Peyer's patch (tissue), 4 donors: ENCODE measurements around the gene LRPPRC. TPM values are rescaled to one million over a fixed set of nuclear protein-coding genes. Genes with fewer than 3 reads are reported as not detected.

Experiments
- DNase-seq, 3 donors: peaks; one replicate each; pipeline ENCODE4 v3.0.0-alpha.2; 2017 to 2019
- H3K27ac ChIP-seq, 4 donors: fragments of 200-600 bp; sonication (generic); one replicate each; pipeline ENCODE4 v1.5.1; 2016 to 2019
- H3K27me3 ChIP-seq, 2 donors: fragments of 200-600 bp; sonication (generic); one replicate each; pipeline ENCODE4 v1.5.1; 2019
- H3K36me3 ChIP-seq, 3 donors: fragments of 200-600 bp; sonication (generic); one replicate each; pipeline ENCODE4 v1.5.1; 2016 to 2019
- H3K4me1 ChIP-seq, 4 donors: fragments of 200-600 bp; sonication (generic); one replicate each; pipeline ENCODE4 v1.5.1; 2016 to 2019
- H3K4me3 ChIP-seq, 4 donors: fragments of 200-600 bp; sonication (generic); 1 replicate in 3 of 4; 2 replicates in 1 of 4; pipeline ENCODE4 v1.5.1; 2016 to 2019; ENCODE audit warnings: mild to moderate bottlenecking in 1 of 4
- H3K9me3 ChIP-seq, 4 donors: fragments of 200-600 bp; sonication (generic); one replicate each; pipeline ENCODE4 v1.5.1; 2016 to 2019; ENCODE audit warnings: mild to moderate bottlenecking in 1 of 4
- CTCF ChIP-seq, 6 experiments: fragments of 450-650 bp in 4 of 6; fragments of 200-600 bp in 2 of 6; sonication (generic) in 1 of 6; IDR thresholded peaks; one replicate each; pipeline ENCODE4 v1.5.1; 2017 to 2019; ENCODE audit warnings: antibody characterized with exemption in 6 of 6, mild to moderate bottlenecking in 3 of 6, moderate library complexity in 1 of 6
- POLR2A ChIP-seq, 2 donors: fragments of 450-650 bp; IDR thresholded peaks; one replicate each; pipeline ENCODE4 v1.5.1; 2017; ENCODE audit warnings: antibody characterized with exemption in 2 of 2, mild to moderate bottlenecking in 2 of 2, moderate library complexity in 2 of 2
- total RNA-seq, 4 donors: library from RNA; depleted of rRNA; stranded (reverse); fragments of >200 nt; gene quantifications; one replicate each; pipeline ENCODE4 v1.1.0, GENCODE V29; 2016

The LRPPRC gene
- total RNA-seq, 4 donors from 2014 or later = 45.7 to 70.1 (median 53.3) TPM

- no peak for DNase-seq
- no peaks in the 10 kb centered on the region for H3K4me1 ChIP-seq
- H3K36me3 ChIP-seq = peaks cover 0 to 53% (median 0%) of the 10 kb centered on the region in 3 donors
- H3K27me3 ChIP-seq = no peaks in the 10 kb centered on the region
- H3K9me3 ChIP-seq = no peaks in the 10 kb centered on the region
- TF ChIP-seq POLR2A (IDR thresholded peaks at IDR 0.05) = no peak
- no peak for TF ChIP-seq CTCF (IDR thresholded peaks at IDR 0.05)
- no peak overlapping the region for H3K27ac ChIP-seq
- no peak overlapping the region for H3K4me3 ChIP-seq
These were observed 98.3 kb downstream of the LRPPRC start for GRCh38 chr2:43897492-43897891.

GRCh38 chr2:43896906-43897305, 98.9 kb downstream of the LRPPRC start:
- H3K9me3 ChIP-seq = no peaks in the 10 kb centered on the region
- H3K4me1 ChIP-seq = no peaks in the 10 kb centered on the region
- no peak overlapping the region for H3K4me3 ChIP-seq
- no peak for DNase-seq
- H3K27ac ChIP-seq = no peak overlapping the region
- H3K36me3 ChIP-seq = peaks cover 0 to 59% (median 0%) of the 10 kb centered on the region in 3 donors
- no peaks in the 10 kb centered on the region for H3K27me3 ChIP-seq
- no peak for TF ChIP-seq POLR2A (IDR thresholded peaks at IDR 0.05)
- no peak for TF ChIP-seq CTCF (IDR thresholded peaks at IDR 0.05)

GRCh38 chr2:43894743-43895142, 101.0 kb downstream of the LRPPRC start:
- TF ChIP-seq CTCF (IDR thresholded peaks at IDR 0.05) (no peak), POLR2A (IDR thresholded peaks at IDR 0.05) (no peak)
- no peaks in the 10 kb centered on the region for H3K9me3 ChIP-seq
- DNase-seq = no peak
- no peaks in the 10 kb centered on the region for H3K27me3 ChIP-seq
- no peak overlapping the region for H3K27ac ChIP-seq
- H3K36me3 ChIP-seq = peaks cover 0 to 74% (median 0%) of the 10 kb centered on the region in 3 donors
- H3K4me3 ChIP-seq = no peak overlapping the region
- H3K4me1 ChIP-seq = no peaks in the 10 kb centered on the region

GRCh38 chr2:43890855-43891254, 104.9 kb downstream of the LRPPRC start:
- no peak overlapping the region for H3K4me3 ChIP-seq
- H3K4me1 ChIP-seq = no peaks in the 10 kb centered on the region
- no peaks in the 10 kb centered on the region for H3K27me3 ChIP-seq
- no peaks in the 10 kb centered on the region for H3K9me3 ChIP-seq
- H3K36me3 ChIP-seq = peaks cover 0 to 89% (median 0%) of the 10 kb centered on the region in 3 donors
- DNase-seq = no peak
- TF ChIP-seq CTCF (IDR thresholded peaks at IDR 0.05) (no peak), POLR2A (IDR thresholded peaks at IDR 0.05) (no peak)
- no peak overlapping the region for H3K27ac ChIP-seq

GRCh38 chr2:43889416-43889815, 106.4 kb downstream of the LRPPRC start:
- TF ChIP-seq CTCF (IDR thresholded peaks at IDR 0.05) (no peak), POLR2A (IDR thresholded peaks at IDR 0.05) (no peak)
- Histone ChIP-seq H3K36me3 (peaks cover 0 to 81% (median 0%) of the 10 kb centered on the region in 3 donors), H3K4me1 (no peaks in the 10 kb centered on the region), H3K27ac (no peak overlapping the region), H3K4me3 (no peak overlapping the region), H3K27me3 (no peaks in the 10 kb centered on the region), H3K9me3 (no peaks in the 10 kb centered on the region)
- DNase-seq = no peak

- DNase-seq = no peak
- H3K4me1 ChIP-seq = no peaks in the 10 kb centered on the region
- H3K27me3 ChIP-seq = no peaks in the 10 kb centered on the region
- H3K36me3 ChIP-seq = peaks cover 0 to 59% (median 0%) of the 10 kb centered on the region in 3 donors
- no peaks in the 10 kb centered on the region for H3K9me3 ChIP-seq
- no peak overlapping the region for H3K27ac ChIP-seq
- no peak for TF ChIP-seq POLR2A (IDR thresholded peaks at IDR 0.05)
- no peak for TF ChIP-seq CTCF (IDR thresholded peaks at IDR 0.05)
- no peak overlapping the region for H3K4me3 ChIP-seq
These were observed 108.6 kb downstream of the LRPPRC start for GRCh38 chr2:43887176-43887575.
